Smooth muscle cell (in vitro differentiated cells): Measurements from ENCODE around the gene TMEM229B. TPM values are rescaled to one million over a fixed set of nuclear protein-coding genes. Genes with fewer than 3 reads are reported as not detected.

Experiments
- DNase-seq: peaks from one replicate; lab custom pipeline; 2025; ENCODE audit not compliant: unreplicated experiment; lab: John Stamatoyannopoulos, UW
- H2AFZ ChIP-seq: fragments of 200-600 bp; sonication (generic); 2 replicates; pipeline ENCODE4 v1.6.0; 2016; ENCODE audit warnings: antibody characterized with exemption, low read depth, mild to moderate bottlenecking
- H3F3A ChIP-seq: fragments of 200-600 bp; sonication (generic); 2 replicates; pipeline ENCODE4 v1.6.0; 2017; ENCODE audit warnings: antibody characterized with exemption, low read depth
- H3K27ac ChIP-seq: fragments of 200-600 bp; sonication (generic); 2 replicates; pipeline ENCODE4 v1.5.1; 2016; ENCODE audit warnings: low read depth, mild to moderate bottlenecking
- H3K27me3 ChIP-seq: fragments of 200-600 bp; sonication (generic); 2 replicates; pipeline ENCODE4 v1.6.1; 2016; ENCODE audit warnings: low read depth, mild to moderate bottlenecking
- H3K36me3 ChIP-seq: fragments of 200-600 bp; sonication (generic); 2 replicates; pipeline ENCODE4 v1.5.1; 2016; ENCODE audit warnings: low read depth
- H3K4me1 ChIP-seq: fragments of 200-600 bp; sonication (generic); 2 replicates; pipeline ENCODE4 v1.5.1; 2016; ENCODE audit warnings: low read depth
- H3K4me2 ChIP-seq: fragments of 200-600 bp; sonication (generic); 2 replicates; pipeline ENCODE4 v1.6.0; 2016; ENCODE audit warnings: mild to moderate bottlenecking
- H3K4me3 ChIP-seq: fragments of 200-600 bp; sonication (generic); 2 replicates; pipeline ENCODE4 v1.5.1; 2016; ENCODE audit warnings: mild to moderate bottlenecking
- H3K79me2 ChIP-seq: fragments of 200-600 bp; sonication (generic); 2 replicates; pipeline ENCODE4 v1.6.0; 2016; ENCODE audit warnings: low read depth, mild to moderate bottlenecking
- H3K9ac ChIP-seq: fragments of 200-600 bp; sonication (generic); 2 replicates; pipeline ENCODE4 v1.6.0; 2016; ENCODE audit warnings: low read depth
- H3K9me3 ChIP-seq: fragments of 200-600 bp; sonication (generic); replicated peaks from 2 replicates; pipeline ENCODE4 v1.5.1; 2016; ENCODE audit warnings: low read depth
- H4K20me1 ChIP-seq: fragments of 200-600 bp; sonication (generic); 2 replicates; pipeline ENCODE4 v1.6.0; 2016; ENCODE audit warnings: low read depth
- WGBS: methylation state at CpG from one replicate; pipeline ENCODE4 v1.1.7; 2016; ENCODE audit warnings: low lambda C conversion rate; 5-methylcytosine and 5-hydroxymethylcytosine counted together
- polyA plus RNA-seq: library from polyadenylated mRNA; unstranded; fragments of >200 nt; fragmentation: Nextera tagmentation; extraction: Ambion mirVana; gene quantifications from 2 replicates; pipeline ENCODE4 v1.2.1, GENCODE V29; 2016
- total RNA-seq: library from RNA; depleted of rRNA; stranded (reverse); fragments of >200 nt; gene quantifications from 2 replicates; pipeline ENCODE4 v1.2.3, GENCODE V29; 2014
- TF ChIP-seq, protein P1 (sequence below): fragments of 200-600 bp; sonication (generic); IDR thresholded peaks from 2 replicates; pipeline ENCODE4 v1.5.1; 2017; ENCODE audit warnings: borderline replicate concordance, mild to moderate bottlenecking, antibody characterized with exemption; ENCODE audit not compliant: insufficient read depth, poor library complexity, severe bottlenecking

Gene TMEM229B
- total and polyA plus RNA-seq, 2 experiments from 2014 or later: 0.22 to 0.49 TPM

DNA sequence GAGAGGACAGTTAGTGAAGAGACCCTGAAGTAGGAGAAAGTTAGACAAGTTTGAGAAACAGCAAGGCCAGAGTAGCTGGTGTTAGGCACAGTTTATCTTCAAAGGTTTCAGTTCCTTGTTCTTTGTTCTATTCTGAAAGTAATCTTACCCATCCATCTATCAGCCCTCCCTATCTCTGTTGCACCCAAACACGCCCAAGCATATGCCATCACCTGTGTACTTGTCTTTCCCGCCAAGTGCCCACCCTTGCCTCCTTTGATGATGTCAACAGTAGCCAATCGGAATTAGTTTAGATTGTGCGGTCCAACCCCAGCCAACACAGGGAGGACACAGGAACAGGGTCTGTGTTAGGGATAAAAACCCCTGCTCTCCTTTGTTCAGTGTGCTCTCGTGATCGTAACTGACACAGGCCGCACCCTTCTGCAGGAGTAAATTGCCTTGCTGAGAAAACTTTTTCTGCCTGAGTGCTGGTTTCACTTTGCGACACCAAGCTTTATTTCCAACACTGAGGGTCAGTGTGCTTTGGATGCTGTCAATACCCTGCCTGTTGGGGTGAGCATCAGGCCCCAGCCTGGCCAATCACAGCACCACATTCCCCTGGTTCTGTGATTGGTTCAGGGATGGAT, 4.7 kb upstream of the TMEM229B start:
- no peaks in the 10 kb centered on the region for H4K20me1 ChIP-seq
- no peaks in the 10 kb centered on the region for H3K79me2 ChIP-seq
- H3K27me3 ChIP-seq: no peaks in the 10 kb centered on the region
- no peak overlapping the region for H3K27ac ChIP-seq
- no peaks in the 10 kb centered on the region for H3K4me1 ChIP-seq
- H3F3A ChIP-seq: no peaks in the 10 kb centered on the region
- no peak overlapping the region for H3K4me3 ChIP-seq
- TF ChIP-seq, protein P1, sequence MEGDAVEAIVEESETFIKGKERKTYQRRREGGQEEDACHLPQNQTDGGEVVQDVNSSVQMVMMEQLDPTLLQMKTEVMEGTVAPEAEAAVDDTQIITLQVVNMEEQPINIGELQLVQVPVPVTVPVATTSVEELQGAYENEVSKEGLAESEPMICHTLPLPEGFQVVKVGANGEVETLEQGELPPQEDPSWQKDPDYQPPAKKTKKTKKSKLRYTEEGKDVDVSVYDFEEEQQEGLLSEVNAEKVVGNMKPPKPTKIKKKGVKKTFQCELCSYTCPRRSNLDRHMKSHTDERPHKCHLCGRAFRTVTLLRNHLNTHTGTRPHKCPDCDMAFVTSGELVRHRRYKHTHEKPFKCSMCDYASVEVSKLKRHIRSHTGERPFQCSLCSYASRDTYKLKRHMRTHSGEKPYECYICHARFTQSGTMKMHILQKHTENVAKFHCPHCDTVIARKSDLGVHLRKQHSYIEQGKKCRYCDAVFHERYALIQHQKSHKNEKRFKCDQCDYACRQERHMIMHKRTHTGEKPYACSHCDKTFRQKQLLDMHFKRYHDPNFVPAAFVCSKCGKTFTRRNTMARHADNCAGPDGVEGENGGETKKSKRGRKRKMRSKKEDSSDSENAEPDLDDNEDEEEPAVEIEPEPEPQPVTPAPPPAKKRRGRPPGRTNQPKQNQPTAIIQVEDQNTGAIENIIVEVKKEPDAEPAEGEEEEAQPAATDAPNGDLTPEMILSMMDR: no peak
- 93% methylated on average over 8 of the region's 8 CpGs for WGBS
- H3K36me3 ChIP-seq: no peaks in the 10 kb centered on the region
- no peak overlapping the region for H3K4me2 ChIP-seq
- DNase-seq: no peak
- H3K9me3 ChIP-seq: no peaks in the 10 kb centered on the region
- no peak overlapping the region for H2AFZ ChIP-seq
- no peak overlapping the region for H3K9ac ChIP-seq

DNA sequence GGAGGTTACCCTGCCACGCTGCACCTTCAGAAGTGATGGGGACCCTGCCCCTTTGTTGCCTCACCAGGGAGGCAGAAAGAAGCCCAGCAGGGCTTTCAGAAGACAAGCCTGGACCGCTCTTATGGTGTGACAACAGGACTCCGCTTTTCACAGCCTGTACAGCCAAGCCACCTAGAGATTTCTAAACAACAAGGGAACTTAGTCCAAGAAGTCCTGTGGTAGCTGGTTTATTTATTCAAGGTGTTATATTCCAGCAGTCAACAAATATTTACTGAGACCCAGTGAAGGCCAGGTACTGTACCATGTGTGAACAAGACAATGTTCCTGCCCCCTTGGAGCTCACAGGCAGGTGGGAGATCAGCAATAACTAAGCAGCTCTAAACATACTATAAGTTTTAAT, 4.0 kb upstream of the TMEM229B start:
- TF ChIP-seq, protein P1: no peak
- H3K27me3 ChIP-seq: no peaks in the 10 kb centered on the region
- H3K4me1 ChIP-seq: no peaks in the 10 kb centered on the region
- H4K20me1 ChIP-seq: no peaks in the 10 kb centered on the region
- H3K4me3 ChIP-seq: no peak overlapping the region
- no peak overlapping the region for H2AFZ ChIP-seq
- no peaks in the 10 kb centered on the region for H3K79me2 ChIP-seq
- DNase-seq: no peak
- no peaks in the 10 kb centered on the region for H3K36me3 ChIP-seq
- H3K27ac ChIP-seq: no peak overlapping the region
- H3F3A ChIP-seq: no peaks in the 10 kb centered on the region
- no peak overlapping the region for H3K4me2 ChIP-seq
- no peak overlapping the region for H3K9ac ChIP-seq
- WGBS: 90% methylated on average over 3 of the region's 3 CpGs
- no peaks in the 10 kb centered on the region for H3K9me3 ChIP-seq

DNA sequence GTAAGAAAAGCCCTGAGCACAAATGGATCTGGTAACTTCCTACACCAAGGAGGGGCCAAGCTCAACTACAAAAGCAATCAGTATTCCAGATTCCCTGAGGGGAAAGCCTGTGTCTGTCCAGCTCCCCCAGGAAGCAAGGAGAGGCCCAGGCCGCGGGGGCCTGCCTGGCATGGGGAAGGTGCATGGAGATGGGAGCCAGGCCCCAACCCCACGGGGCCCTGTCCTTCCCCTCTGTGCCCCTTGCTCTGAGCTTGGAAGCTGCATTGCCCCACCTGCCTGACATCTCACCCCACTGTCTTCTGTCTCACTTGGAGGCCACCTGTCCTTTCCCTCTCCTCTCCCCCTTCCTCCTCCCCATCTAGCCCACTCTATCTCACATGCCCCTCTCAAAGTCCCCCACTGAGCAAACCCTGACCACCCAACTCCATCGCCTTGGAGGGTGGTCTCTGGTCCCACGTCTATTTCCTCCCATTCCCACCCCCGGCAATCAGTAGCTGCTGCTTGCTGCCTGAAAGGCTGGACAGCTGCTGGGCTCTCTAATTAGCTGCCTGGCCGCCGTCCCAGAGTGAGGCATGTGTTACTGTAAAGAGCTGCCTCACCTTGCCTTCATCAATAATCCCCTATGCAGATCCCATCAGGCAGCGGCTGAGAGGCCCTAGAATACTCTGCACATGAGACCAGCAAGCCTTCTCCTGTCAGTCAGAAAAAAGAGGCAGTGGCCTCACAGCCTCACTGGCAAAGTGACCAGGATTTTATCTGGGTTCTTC, 3.4 kb upstream of the TMEM229B start:
- DNase-seq: no peak
- Histone ChIP-seq H3K4me3 (no peak overlapping the region), H4K20me1 (no peaks in the 10 kb centered on the region), H2AFZ (no peak overlapping the region), H3K27ac (no peak overlapping the region), H3K4me2 (no peak overlapping the region), H3K4me1 (no peaks in the 10 kb centered on the region), H3K79me2 (no peaks in the 10 kb centered on the region), H3K9me3 (no peaks in the 10 kb centered on the region), H3K36me3 (no peaks in the 10 kb centered on the region), H3K27me3 (no peaks in the 10 kb centered on the region), H3F3A (no peaks in the 10 kb centered on the region), H3K9ac (no peak overlapping the region)
- TF ChIP-seq, protein P1: no peak
- 36% methylated on average over 9 of the region's 9 CpGs for WGBS
